HG03097 (cell line): Measurements from ENCODE around the gene MRPS30.
"Not testable (repeated sequence)": the region's sequence is repeated elsewhere in the genome, so short reads cannot be mapped to it uniquely, and the experiment has no call there.

Source experiments
- ATAC-seq: cut with Tn5 transposase; IDR thresholded peaks from one replicate; pipeline ENCODE4 v1.9.1; 2021; ENCODE audit not compliant: unreplicated experiment, low FRiP score

The MRPS30 gene

DNA sequence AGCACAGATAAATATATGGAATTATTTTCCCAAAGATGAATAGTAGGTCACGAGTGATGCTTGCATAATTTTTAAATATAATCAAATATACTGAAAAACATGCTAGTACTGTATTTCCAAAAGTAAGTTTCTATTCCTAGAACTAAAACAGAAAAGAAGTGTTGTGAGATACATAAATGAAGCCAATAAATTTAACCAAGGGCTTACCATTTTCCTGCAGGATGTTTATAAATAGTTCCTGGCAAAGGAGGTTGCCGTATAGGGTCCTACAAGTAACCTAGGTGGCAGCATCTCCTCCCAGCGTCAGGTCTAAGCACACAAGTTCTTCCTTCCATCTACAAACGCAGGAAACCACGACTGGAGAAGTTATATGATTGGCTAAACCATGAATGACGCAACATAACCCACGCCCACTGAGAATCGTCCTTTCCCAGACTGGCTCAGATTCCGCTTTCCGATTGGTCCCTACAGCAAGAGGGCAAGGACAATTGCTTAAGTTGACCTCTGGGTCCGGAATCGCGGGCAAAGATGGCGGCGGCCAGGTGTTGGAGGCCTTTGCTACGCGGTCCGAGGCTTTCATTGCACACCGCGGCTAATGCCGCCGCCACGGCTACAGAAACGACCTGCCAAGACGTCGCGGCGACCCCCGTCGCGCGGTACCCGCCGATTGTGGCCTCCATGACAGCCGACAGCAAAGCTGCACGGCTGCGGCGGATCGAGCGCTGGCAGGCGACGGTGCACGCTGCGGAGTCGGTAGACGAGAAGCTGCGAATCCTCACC lies at the start of gene MRPS30:
MRPS30 (plus strand) TSS at position 513 of the 780 bp plus-strand sequence; CDS start at position 529, 16 bp downstream.
- peak; percentile 99 for ATAC-seq

DNA sequence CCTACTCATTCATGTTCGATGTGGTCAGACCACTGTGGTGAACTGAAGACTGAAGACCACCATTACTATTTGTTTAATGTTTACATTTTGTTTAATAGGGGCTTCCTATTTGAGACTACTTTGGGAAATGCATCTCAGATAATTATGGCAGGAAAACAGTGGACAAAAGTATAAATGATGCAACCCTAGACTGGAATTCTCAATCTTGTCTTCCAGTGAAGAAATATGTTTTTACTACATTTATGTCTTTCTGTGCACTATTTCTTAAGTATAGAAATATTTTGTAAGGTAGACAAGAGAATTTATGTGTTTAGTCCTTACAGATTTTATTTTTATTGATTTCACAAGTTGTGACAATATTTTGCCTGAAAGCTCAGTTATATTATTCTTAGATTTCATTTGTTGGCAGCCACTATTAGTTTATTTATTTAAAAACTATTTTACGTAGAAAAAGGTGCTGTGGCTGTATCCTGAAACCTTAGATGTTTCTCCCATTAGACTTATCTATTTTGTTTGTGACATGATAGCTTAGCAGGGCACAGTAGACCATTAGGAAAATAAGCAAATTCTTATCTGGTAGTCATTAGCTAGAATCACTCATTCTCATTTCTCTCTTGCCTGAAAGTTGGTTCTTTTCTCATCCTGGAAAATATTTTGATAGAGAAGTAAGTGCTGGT lies 39.4 kb upstream of the MRPS30 start:
- no peak for ATAC-seq

DNA sequence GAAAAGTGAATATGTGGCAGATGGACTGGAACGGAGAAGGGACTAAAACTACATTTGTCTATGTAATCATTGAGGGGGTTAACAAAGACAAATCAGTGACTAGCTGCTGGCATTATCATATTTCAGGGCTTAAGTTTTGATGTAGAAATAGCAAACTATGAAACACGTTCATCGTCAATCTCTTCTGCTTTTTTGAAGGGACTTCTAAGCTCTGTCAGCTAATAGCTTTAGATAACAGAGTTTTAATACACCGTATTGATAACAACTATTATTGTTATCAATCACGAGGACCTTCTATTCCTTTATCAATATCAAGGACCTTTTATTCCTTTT lies 38.9 kb upstream of the MRPS30 start:
- no peak for ATAC-seq

DNA sequence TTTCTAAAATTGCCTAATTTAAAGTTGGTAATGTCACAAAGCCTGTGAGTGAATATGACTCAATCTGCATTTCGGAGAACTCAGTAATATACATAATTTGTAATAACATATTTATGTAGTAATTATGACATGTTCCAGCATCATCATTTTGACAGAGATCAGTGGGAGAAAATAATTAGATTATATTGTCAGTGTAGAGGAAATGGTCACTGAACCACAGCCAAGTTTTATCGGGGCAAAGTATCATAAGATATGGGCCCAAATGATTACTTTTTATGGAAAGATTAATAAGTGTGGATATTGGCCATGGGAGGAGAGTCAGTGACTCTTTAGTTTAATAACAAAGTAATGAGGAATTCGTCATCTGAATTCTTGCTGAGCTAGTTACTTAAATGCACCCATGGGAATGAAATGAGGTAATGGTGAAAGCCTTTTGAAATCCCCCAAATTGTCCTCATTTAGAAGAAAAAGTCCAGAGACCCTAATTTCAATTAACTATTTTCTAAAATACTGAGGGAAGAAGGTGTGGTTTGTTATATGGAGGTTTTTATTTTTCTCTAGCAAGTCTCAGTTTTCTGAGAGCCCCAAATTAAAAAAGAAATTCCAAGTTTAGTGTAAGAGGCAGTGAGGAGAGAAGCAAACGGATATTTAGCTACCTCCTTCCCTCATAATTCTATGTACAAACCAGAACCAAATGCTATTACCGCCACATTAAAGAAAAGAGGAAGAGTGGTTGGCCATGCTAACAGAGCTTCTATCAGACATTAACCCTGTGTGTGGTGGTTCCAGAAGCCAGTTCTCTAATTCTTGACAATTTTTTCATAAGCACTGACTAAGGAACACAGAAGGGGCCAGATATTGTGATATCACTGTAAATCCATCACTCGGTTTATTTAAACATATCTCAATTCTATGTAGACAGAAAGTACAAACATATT lies 37.7 kb upstream of the MRPS30 start:
- no peak for ATAC-seq

DNA sequence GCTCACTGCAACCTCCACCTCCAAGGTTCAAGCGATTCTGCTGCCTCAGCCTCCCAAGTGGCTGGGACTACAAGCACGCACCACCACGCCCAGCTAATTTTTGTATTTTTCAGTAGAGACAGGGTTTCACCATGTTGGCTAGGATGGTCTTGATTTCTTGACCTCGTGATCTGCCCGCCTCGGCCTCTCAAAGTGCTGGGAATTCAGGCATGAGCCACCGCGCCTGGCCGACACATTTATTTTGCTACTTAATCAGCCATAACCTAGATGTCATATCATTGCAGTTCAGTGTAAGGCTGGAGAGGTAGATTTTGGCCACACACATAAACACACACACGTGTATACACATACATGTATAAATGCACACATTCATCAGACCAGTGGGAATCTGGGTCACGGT lies 36.4 kb upstream of the MRPS30 start:
- ATAC-seq = not testable (repeated sequence)

DNA sequence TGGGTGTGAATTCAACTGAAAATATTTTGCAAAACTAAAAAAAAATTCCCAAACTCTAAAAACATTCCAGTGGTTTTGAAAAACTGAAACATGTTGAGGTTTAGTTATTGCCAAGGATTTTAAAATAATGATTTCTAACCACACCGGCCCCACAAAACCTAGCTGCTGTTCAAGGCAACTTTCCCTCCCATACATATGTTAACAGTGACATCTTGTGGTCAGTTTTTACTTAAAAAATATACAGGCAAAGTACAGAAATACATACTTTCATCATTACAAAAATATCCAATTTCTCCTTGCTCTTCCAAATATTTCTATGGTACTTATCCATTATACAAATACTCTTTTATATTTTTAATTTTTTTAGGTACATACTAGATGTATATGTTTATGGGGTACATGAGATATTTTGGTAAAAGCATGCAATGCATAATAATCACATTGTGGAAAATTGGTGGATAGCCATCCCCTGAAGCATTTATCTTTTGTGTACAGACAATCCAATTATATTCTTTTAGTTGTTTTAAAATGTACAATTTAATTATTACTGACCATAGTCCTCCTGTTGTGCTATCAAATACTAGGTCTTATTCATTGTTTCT lies 34.4 kb upstream of the MRPS30 start:
- no peak for ATAC-seq

DNA sequence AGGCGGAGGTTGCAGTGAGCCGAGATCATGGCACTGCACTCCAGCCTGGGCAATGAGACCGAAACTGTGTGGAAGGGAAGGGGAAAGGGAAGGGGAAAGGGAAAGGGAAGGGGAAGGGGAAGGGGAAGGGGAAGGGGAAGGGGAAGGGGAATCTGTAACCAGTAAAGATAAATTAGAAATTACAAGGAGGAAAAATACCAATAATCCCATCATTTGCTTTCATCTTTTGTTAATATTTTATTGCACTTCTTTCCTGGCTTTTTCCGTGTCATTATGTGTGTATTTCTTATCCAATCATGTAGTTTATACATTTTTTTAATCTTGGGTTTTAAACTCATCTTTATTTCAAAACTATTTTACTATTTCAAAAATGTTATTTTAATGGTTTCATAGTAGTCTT lies 29.6 kb upstream of the MRPS30 start:
- ATAC-seq = no peak

DNA sequence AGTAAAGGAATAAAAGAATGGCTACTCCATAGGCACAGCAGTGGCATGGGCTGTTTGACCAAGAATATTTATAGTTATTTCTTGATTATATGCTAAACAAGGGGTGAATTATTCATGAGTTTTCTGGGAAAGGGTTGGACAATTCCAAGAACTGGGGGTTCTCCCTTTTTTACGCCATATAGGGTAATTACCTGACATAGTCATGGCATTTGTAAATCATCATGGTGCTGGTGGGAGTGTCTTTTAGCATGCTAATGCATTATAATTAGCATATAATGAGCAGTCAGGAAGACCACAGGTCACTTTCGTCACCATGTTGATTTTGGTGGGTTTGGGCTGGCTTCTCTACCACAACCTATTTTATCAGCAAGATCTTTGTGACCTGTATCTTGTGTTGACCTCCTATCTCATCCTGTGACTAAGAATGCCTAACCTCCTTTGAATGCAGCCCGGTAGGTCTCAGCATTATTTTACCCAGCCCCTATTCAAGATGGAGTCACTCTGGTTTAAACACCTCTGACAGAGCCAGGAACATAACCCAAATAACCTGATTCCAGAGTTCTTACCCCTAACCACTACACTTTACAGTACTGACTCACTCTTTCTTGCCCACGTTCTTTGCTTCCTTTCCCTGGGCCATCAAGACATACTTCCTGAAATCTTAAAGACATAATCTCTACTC lies 25.0 kb upstream of the MRPS30 start:
- no peak for ATAC-seq

DNA sequence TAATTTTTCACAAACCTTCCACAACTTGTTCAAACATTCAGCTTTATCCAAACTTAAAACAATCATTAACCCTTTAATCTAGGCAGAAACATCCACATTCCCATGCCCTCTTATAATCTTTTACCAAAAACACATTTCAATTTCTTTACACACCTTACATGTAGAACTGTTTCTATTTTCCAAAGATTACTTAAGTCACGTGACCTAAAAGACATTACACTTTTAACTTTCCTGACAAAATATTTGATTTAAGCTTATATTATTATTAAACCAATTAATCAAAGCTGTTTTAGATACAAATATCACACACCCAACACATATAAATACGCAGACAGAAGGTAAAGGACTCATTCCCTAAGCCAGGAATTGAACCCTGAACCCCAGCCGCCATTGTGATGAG lies 21.0 kb upstream of the MRPS30 start:
- no peak for ATAC-seq

DNA sequence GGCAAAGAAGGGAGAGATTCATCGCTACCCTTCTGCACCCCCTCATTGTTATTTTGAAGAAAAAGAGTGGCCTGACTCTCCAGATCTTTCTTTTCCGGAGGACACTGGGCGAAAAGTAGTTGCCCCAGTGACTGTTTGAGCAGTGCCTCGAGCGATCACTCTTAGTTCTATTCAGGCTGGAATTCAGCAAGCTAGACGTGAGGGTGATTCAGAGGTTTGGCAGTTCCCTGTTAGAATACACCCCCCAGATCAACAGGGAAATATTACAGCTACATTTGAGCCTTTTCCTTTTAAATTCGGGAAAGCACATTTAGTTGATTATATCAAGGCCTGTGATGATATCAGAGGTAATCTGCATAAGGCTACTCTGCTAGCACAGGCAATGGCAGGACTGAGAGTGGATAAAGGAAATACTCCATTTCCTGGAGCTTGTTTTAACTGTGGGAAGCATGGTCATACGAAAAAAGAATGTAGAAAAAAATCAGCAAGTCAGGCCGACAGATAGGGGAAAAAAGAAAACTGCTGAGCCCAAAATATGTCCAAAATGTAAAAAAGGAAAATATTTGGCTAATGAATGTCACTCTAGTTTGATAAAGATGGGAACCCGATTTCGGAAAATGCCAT lies 19.3 kb upstream of the MRPS30 start:
- ATAC-seq = not testable (repeated sequence)

DNA sequence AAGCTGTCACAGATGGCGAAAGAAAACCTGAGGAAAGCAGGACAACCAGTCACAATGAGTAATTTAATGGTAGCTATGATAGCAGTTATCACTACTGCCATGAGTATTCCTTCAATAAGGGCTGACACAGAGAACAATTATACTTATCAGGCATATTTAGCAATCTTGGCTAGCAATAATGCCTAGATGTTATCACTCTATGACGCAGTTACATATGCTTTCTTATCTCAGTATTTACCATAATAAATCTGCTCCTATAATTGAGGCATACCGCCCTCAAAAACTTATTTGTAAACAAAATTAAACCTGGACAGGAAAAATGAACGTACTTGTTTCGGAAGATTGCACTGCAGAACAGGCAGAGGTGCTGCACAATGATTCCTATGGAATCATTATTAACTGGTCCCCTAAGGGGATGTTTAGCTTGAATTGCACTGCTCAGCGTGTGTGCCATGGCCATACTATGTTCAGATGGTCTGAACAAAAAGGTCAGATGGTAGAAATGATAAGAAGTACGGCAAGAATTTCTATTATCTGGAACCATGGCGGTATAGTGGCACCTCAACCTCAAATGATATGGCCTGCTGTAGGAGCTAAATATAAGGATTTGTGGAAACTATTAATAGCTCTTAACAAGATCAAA lies 16.6 kb upstream of the MRPS30 start:
- not testable (repeated sequence) for ATAC-seq

DNA sequence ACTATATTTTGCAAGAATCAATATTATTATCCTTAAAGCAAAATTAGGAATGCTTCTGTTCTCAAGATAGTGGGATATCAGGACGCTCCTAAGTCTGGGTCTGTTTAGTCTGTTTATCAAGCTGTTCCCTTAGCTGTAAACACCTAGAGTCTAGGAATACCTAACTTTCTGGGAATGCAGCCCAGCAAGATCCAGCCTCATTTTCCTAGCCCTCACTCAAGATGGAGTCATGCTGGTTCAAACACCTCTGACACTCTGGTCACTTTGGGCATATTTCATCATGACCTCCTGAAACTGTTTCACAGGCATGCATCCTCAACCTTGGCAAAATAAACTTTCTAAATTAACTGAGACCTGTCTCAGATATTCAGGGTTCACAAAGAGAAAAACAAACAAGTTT lies 14.4 kb upstream of the MRPS30 start:
- no peak for ATAC-seq

DNA sequence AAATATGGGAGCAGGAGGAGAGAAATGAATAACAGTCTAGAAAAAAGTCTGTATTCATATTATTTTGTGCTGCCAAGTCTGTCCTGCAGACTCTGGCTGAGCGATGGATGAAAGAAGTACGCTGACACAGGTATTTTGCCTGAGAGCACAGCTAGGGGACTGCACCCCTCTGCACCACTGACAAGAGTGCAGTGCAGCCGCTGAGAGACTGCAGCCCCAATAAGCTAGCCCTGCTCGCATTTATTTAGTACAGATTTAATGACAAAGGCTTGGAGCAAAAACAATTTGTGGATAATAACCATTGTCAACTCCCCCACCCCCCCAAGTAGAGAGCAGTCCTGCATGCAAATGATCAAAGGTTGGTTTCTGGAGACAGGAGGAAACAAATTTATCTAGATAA lies 13.3 kb upstream of the MRPS30 start:
- ATAC-seq = no peak

DNA sequence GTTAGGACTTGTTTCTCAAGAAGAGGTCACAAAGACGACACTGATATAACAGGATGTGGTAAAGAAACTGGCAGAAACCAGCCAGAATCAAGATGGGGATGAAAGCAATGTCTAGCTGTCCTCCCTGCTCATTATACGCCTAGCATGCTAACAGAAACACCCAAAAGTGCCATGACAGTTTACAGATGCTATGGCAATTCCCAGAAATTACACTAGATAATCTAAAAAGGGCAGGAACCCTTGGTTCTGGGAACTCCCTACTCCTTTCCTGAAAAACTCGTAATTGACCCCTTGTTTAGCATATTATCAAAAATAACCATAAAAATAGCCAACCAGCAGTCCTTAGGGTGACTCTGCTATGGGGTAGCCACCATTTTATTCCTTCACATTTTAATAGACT lies 10.9 kb upstream of the MRPS30 start:
- ATAC-seq = no peak

DNA sequence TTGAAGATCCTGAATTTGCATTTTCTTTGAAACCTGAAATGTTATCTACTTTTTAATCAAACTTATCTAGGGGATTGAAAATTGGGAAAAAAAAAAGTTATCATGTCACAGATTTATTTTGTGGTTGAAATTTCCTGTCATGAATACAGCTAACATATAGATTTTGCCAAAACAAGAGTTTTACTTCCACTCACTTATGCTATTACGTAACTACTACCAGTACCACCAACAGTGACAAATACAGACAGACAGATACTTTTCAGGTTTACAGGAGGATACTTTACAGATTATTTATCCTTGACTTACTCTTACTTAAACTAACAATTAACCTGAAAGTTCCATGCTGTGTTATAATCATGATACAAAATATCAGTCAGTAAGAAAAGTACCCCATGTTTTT lies 6.8 kb upstream of the MRPS30 start:
- no peak for ATAC-seq

DNA sequence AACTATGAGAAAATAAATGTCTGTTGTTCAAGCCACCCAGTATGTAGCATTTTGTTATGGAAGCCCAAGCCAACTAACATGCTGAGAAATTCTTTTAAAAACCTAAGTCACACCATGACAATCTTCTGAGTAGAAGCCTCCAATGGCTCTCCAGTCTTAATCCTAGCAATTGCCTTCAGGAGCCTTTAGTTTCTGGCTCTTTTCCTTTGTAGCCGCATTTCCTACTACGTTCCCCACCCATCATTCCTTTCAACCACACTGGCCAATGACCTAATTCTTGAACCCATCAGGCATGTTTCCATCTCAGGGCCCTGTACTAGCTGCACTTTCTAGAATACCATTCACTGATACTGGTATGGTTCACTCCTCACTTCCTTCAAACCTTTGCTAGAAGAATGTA lies 2.1 kb upstream of the MRPS30 start:
- no peak for ATAC-seq

DNA sequence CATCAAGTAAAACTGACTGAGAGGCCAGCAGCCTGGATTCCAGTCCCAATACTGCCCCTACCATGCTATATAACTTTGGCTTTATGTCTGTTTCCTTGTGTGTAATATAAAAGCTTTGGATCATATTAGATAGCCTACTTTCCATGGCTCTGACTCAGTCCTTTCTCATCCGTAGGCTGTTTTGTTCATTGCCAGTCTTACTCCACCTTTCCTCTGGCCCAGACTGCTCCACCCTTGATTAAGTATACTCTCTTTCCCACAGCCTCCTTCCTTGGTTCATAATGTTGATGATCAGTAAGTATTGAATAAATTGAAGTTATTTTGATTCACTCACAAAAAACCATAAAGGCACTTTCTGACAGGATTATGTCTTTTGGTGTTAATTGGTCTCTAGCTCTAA lies 1.5 kb upstream of the MRPS30 start:
- no peak for ATAC-seq

DNA sequence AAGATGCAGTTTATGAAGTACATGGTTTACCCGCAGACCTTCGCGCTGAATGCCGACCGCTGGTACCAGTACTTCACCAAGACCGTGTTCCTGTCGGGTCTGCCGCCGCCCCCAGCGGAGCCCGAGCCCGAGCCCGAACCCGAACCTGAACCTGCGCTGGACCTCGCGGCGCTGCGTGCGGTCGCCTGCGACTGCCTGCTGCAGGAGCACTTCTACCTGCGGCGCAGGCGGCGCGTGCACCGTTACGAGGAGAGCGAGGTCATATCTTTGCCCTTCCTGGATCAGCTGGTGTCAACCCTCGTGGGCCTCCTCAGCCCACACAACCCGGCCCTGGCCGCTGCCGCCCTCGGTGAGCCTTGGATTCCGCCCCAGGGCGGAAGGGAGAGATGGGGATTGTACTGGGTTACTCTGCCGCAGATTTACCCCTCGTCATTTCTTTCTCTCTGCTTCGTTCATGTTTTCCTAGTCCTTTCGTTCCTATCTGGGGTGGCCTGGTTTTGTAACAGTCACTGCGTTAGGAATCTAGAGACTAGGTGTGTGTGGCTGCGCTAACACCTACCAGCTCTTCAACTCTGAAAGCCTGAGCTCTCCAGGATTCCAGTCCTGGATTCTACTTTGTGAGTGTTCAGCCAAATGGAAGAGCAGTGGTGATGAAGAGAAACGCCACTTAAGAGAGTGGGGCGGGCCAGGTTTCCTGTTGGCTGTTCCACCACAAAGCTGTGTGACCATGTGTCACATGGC lies 638 bp downstream of the MRPS30 start:
- peak; percentile 29 for ATAC-seq

DNA sequence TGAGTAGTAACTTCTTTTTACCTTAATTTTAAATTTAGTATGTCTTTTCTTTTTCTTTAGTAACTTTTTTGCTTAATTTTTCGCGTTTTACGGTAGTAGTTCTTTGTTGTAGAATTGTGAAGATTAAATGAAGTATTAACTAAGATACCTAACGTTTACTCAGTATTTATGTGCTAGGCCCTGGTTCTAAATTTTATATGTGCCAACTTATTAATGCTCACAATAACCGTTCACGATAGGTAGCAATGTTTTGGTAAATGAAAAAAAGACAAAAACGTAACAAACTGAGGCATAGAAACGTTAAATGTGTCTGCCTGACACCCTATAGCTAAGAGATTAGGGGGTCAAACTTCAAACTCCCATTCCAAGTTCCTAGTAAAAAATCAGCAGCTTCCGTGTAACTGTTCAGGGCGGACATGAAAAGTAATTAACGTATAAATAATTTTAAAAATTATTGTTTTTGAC lies 1.2 kb downstream of the MRPS30 start:
- ATAC-seq = no peak
